GM21367 (cell line): Measurements from ENCODE around the gene ACVR1B.

Experiments
- ATAC-seq: cut with Tn5 transposase; IDR thresholded peaks from one replicate; pipeline ENCODE4 v1.9.1; 2021; ENCODE audit not compliant: unreplicated experiment

ACVR1B gene

GRCh38 chr12:51917041-51917590 lies 34.4 kb upstream of the ACVR1B start:
- no peak for ATAC-seq

- no peak for ATAC-seq
Observed at GRCh38 chr12:51917746-51918453, 33.6 kb upstream of the ACVR1B start.

- ATAC-seq, result no peak
Observed at GRCh38 chr12:51920046-51920445, 31.5 kb upstream of the ACVR1B start.

- ATAC-seq, result no peak
Observed at GRCh38 chr12:51921017-51921725, 30.3 kb upstream of the ACVR1B start.

GRCh38 chr12:51922146-51922545 lies 29.4 kb upstream of the ACVR1B start:
- no peak for ATAC-seq

GRCh38 chr12:51922762-51923505 lies 28.6 kb upstream of the ACVR1B start:
- no peak for ATAC-seq

GRCh38 chr12:51923506-51924365 lies 27.8 kb upstream of the ACVR1B start:
- ATAC-seq, result no peak

GRCh38 chr12:51924551-51925319 lies 26.8 kb upstream of the ACVR1B start:
- no peak for ATAC-seq

GRCh38 chr12:51925346-51926063 lies 26.0 kb upstream of the ACVR1B start:
- ATAC-seq, result no peak

GRCh38 chr12:51926064-51926632 lies 25.4 kb upstream of the ACVR1B start:
- ATAC-seq, result no peak

- no peak for ATAC-seq
Observed at GRCh38 chr12:51926718-51927117, 24.8 kb upstream of the ACVR1B start.

GRCh38 chr12:51932218-51933076 lies 19.1 kb upstream of the ACVR1B start:
- ATAC-seq, result no peak

GRCh38 chr12:51934080-51934479 lies 17.4 kb upstream of the ACVR1B start:
- no peak for ATAC-seq

- ATAC-seq, result no peak
Observed at GRCh38 chr12:51937926-51938325, 13.6 kb upstream of the ACVR1B start.

- no peak for ATAC-seq
Observed at GRCh38 chr12:51938726-51939125, 12.8 kb upstream of the ACVR1B start.

GRCh38 chr12:51941011-51941581 lies 10.4 kb upstream of the ACVR1B start:
- ATAC-seq, result no peak

- no peak for ATAC-seq
Observed at GRCh38 chr12:51941604-51942003, 9.9 kb upstream of the ACVR1B start.

GRCh38 chr12:51942056-51942455 lies 9.4 kb upstream of the ACVR1B start:
- no peak for ATAC-seq
